Measurements from ENCODE around the gene PSAT1.

Gene PSAT1

GRCh38 chr9:78320030-78320693 is 23.2 kb downstream of the PSAT1 start:
- no peak for DNase-seq

- DNase-seq = no peak
These were observed 24.1 kb downstream of the PSAT1 start for GRCh38 chr9:78320875-78321496.

GRCh38 chr9:78321505-78321904 is 24.6 kb downstream of the PSAT1 start:
- DNase-seq = no peak

GRCh38 chr9:78324068-78324650 is 27.2 kb downstream of the PSAT1 start:
- no peak for DNase-seq

GRCh38 chr9:78324682-78325081 is 27.8 kb downstream of the PSAT1 start:
- no peak for DNase-seq

GRCh38 chr9:78325343-78325742 is 28.4 kb downstream of the PSAT1 start:
- DNase-seq = peak; percentile 71

- no peak for DNase-seq
These were observed 29.0 kb downstream of the PSAT1 start for GRCh38 chr9:78325846-78326360.

- no peak for DNase-seq
These were observed 29.6 kb downstream of the PSAT1 start for GRCh38 chr9:78326564-78326963.

GRCh38 chr9:78332381-78332780 is 35.5 kb downstream of the PSAT1 start:
- no peak for DNase-seq

- no peak for DNase-seq
These were observed 51.9 kb downstream of the PSAT1 start for GRCh38 chr9:78348848-78349247.

GRCh38 chr9:78351816-78352215 is 54.9 kb downstream of the PSAT1 start:
- DNase-seq = no peak

GRCh38 chr9:78354324-78354973 is 57.5 kb downstream of the PSAT1 start:
- no peak for DNase-seq

GRCh38 chr9:78354989-78355388 is 58.1 kb downstream of the PSAT1 start:
- DNase-seq = no peak

GRCh38 chr9:78356634-78357033 is 59.7 kb downstream of the PSAT1 start:
- no peak for DNase-seq

- DNase-seq = no peak
These were observed 60.4 kb downstream of the PSAT1 start for GRCh38 chr9:78357165-78357873.

- no peak for DNase-seq
These were observed 61.6 kb downstream of the PSAT1 start for GRCh38 chr9:78358329-78359051.

GRCh38 chr9:78363221-78363620 is 66.3 kb downstream of the PSAT1 start:
- DNase-seq = no peak

GRCh38 chr9:78365748-78366697 is 69.1 kb downstream of the PSAT1 start:
- DNase-seq = no peak

- no peak for DNase-seq
These were observed 69.9 kb downstream of the PSAT1 start for GRCh38 chr9:78366827-78367226.

GRCh38 chr9:78368236-78368635 is 71.3 kb downstream of the PSAT1 start:
- DNase-seq = no peak

GRCh38 chr9:78369639-78370219 is 72.8 kb downstream of the PSAT1 start:
- DNase-seq = peak; percentile 89
